ENCODE measurements around the gene DAPK3. TPM values are rescaled to one million over a fixed set of nuclear protein-coding genes. Genes with fewer than 3 reads are reported as not detected.
"Not testable (repeated sequence)": the region's sequence is repeated elsewhere in the genome, so short reads cannot be mapped to it uniquely, and the experiment has no call there.

The DAPK3 gene
- total and polyA plus RNA-seq, 8 donors: 20.6 to 61.4 (median 30.4) TPM

DNA sequence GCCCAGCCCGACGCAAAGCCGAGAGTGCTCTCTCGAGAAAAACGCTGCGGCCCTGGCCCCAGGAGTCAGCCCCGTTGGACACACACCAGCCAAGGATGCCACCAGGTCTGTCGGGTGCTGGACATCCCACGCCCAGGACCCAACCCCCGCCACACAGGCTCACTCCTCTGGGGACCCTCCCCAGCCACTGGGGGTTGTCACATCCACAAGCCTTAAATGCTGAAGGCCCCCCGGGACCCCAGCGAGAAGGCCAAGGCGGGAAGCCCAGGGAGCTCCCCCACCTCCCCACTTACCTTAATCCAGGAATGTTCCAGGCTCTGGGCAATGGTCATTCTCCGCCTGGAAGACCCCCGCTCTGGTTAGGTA lies 11.2 kb downstream of the DAPK3 start:
- peak in 1 of 6 donors; percentile 32 for DNase-seq
- Histone ChIP-seq H3K4me3 (no peak overlapping the region), H3K4me1 (no peaks in the 10 kb centered on the region), H3K9me3 (no peaks in the 10 kb centered on the region), H3K36me3 (peaks cover 7 to 68% (median 30%) of the 10 kb centered on the region in 3 donors), H3K27ac (no peak overlapping the region), H3K27me3 (no peaks in the 10 kb centered on the region)
- TF ChIP-seq, protein P1, sequence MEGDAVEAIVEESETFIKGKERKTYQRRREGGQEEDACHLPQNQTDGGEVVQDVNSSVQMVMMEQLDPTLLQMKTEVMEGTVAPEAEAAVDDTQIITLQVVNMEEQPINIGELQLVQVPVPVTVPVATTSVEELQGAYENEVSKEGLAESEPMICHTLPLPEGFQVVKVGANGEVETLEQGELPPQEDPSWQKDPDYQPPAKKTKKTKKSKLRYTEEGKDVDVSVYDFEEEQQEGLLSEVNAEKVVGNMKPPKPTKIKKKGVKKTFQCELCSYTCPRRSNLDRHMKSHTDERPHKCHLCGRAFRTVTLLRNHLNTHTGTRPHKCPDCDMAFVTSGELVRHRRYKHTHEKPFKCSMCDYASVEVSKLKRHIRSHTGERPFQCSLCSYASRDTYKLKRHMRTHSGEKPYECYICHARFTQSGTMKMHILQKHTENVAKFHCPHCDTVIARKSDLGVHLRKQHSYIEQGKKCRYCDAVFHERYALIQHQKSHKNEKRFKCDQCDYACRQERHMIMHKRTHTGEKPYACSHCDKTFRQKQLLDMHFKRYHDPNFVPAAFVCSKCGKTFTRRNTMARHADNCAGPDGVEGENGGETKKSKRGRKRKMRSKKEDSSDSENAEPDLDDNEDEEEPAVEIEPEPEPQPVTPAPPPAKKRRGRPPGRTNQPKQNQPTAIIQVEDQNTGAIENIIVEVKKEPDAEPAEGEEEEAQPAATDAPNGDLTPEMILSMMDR (IDR thresholded peaks at IDR 0.05): no peak
- WGBS, 2 donors: 96 to 97% methylated on average over 15 of the region's 15 CpGs
- FAIRE-seq: no peak
- no peak for ATAC-seq
- intact Hi-C loops (cut with DNase I): no loop called here

DNA sequence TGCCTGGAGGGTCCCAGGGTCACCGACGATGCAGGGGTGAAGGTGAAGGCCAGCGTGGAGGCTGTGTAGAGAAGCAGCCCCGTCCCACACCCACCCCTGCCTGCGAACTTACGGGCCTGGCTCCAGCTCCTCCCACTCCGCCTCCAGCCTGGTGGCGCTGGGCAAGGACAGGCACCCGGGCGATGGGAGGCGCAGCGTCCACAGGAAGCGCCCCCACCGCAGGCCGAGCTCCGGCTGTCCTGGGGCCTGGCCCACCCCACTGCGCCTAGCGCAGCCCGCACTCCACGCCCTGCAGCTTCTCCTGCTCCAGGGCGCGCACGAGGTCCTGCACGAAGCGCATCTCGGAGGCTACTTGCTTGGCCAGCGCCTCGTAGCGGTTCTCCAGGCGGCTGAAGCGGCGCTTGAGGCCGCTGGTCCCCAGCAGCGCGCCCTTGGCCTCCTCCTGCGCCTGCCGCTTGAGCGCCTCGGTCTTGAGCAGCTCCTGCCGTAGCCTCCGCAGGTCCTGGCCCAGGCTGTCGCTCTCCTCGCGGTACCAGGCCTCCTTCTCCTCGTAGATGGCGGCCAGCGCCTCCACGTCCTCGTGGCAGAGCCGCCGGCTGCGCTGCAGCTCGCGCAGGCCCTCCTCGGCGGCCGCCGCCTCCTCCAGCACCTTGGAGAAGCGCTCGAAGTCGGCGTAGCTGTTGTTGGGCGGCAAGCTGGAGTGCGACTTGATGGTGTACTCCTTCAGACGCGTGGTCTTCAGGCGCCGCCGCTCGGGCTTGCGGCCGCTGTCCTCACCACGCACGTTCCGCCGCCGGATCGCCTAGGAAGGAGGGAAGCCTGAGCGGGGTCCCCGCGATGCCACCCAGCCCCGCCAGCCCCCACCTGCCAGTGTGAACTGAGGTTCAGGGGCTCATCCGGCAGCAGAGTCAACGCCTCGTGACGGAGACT lies 11.8 kb downstream of the DAPK3 start:
- Histone ChIP-seq H3K36me3 (peaks cover 7 to 66% (median 29%) of the 10 kb centered on the region in 3 donors), H3K4me3 (no peak overlapping the region), H3K27ac (no peak overlapping the region), H3K4me1 (no peaks in the 10 kb centered on the region), H3K27me3 (no peaks in the 10 kb centered on the region), H3K9me3 (no peaks in the 10 kb centered on the region)
- peak in 1 of 4 donors; percentile 5 for ATAC-seq
- no peak for FAIRE-seq
- WGBS, 2 donors: 97% methylated on average over 86 of the region's 86 CpGs
- TF ChIP-seq, protein P1 (IDR thresholded peaks at IDR 0.05): no peak
- DNase-seq: peak in 2 of 6 donors; percentile 25 to 75
- intact Hi-C loops (cut with DNase I): no loop called here

DNA sequence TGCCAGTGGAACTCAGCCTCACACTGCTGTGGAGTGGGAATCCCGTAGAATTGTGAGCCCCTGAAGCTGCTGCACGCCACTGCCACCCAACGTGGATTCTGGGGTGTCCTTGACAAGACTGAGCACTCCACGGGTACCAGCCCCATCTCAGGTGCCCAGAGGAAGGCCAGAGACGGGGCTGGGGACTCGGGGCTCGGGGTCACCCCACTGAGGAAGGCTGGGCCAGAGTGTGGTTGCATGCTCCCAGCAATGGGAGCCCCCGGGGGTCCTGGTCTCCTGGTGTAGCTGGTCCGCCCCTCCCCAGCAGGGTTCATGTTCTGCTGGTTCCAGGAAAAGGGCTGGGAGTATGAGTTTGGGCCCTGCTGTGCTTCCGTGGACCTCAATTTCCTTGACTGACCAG lies 15.2 kb downstream of the DAPK3 start:
- FAIRE-seq (no peak), ATAC-seq (no peak), DNase-seq (peak in 2 of 6 donors; percentile 28 to 57)
- no peaks in the 10 kb centered on the region for H3K9me3 ChIP-seq
- no peaks in the 10 kb centered on the region for H3K4me1 ChIP-seq
- TF ChIP-seq, protein P1 (IDR thresholded peaks at IDR 0.05): no peak
- peaks cover 7 to 32% (median 10%) of the 10 kb centered on the region in 3 donors for H3K36me3 ChIP-seq
- WGBS, 2 donors: 86 to 87% methylated on average over 10 of the region's 10 CpGs
- no peak overlapping the region for H3K4me3 ChIP-seq
- intact Hi-C loops (cut with DNase I): no loop called here
- no peaks in the 10 kb centered on the region for H3K27me3 ChIP-seq
- H3K27ac ChIP-seq: no peak overlapping the region

DNA sequence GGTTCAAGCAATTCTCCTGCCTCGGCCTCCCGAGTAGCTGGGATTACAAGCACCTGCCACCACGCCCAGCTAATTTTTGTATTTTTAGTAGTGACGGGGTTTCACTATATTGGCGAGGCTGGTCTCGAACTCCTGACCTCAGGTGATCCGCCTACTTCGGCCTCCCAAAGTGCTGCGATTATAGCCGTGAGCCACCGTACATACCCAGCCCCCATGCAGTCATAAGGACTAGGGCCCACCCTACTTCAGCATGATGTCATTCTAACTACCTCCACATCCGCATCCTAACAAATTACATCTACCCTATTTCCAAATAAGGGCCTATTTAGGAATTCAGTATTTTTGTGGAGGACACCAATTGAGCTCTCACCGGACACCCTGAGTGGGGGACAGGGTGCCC lies 15.6 kb downstream of the DAPK3 start:
- H3K4me3 ChIP-seq; FAIRE-seq; H3K9me3 ChIP-seq; ATAC-seq; DNase-seq; H3K4me1 ChIP-seq; H3K27ac ChIP-seq; H3K27me3 ChIP-seq; intact Hi-C loops (cut with DNase I): not testable (repeated sequence)
- peaks cover 7 to 28% (median 10%) of the 10 kb centered on the region in 3 donors for H3K36me3 ChIP-seq
- WGBS, 2 donors: 87 to 88% methylated on average over 13 of the region's 13 CpGs

DNA sequence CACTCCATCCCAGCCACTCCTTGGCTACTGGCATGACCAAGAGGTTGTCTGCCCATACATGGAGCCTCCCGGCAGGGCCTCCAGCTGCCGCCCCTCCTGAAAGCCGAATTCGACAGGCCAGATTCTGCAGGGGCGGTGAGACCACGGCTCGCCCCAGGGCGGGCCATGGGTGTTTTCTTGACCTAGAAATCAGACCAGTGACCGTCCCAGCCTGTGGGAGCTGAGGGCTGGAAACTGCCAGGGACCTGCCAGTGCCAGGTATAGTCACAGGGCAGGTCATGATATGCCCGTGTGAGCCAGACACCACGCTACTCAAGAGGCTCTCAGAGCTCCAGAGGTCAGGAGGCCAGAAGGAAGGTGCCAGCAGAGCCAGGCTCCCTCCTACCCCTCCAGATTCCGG lies 16.8 kb downstream of the DAPK3 start:
- Histone ChIP-seq H3K36me3 (peaks cover 5 to 16% (median 6%) of the 10 kb centered on the region in 3 donors), H3K27me3 (no peaks in the 10 kb centered on the region), H3K4me1 (peaks cover 0 to 3% (median 0%) of the 10 kb centered on the region in 3 donors), H3K9me3 (no peaks in the 10 kb centered on the region), H3K4me3 (no peak overlapping the region), H3K27ac (no peak overlapping the region)
- FAIRE-seq (no peak), ATAC-seq (no peak), DNase-seq (peak in 2 of 6 donors; percentile 26 to 60)
- TF ChIP-seq, protein P1 (IDR thresholded peaks at IDR 0.05): no peak
- intact Hi-C loops (cut with DNase I): no loop called here
- 87 to 92% methylated on average over 12 of the region's 12 CpGs for WGBS, 2 donors

DNA sequence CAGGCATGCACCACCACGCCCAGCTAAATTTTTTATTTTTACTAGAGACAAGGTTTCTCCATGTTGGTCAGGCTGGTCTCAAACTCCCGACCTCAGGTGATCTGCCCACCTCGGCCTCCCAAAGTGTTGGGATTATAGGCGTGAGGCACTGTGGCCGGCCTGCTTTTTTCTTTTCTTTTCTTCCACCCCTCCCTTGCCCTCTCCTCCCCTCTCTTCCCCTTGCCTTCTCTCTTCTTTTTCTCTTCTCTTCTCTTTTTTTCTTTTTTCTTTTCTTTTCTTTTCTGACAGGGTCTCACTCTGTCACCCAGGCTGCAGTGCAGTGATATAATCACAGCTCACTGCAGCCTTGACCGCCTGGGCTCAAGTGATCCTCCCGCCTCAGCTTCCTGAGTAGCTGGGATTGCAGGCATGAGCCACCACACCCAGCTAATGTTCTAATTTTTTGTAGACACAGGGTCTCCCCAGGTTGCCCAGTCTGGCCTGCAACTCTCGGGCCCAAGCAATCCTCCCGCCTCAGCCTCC lies 18.1 kb downstream of the DAPK3 start:
- H3K4me1 ChIP-seq; FAIRE-seq; ATAC-seq; H3K4me3 ChIP-seq; H3K27ac ChIP-seq; H3K9me3 ChIP-seq; H3K27me3 ChIP-seq; DNase-seq; H3K36me3 ChIP-seq; intact Hi-C loops (cut with DNase I): not testable (repeated sequence)
- 92 to 95% methylated on average over 9 of the region's 9 CpGs for WGBS, 2 donors
